B cell (primary cell): Measurements from ENCODE around the gene PACSIN2.

Experiments
- CTCF ChIP-seq: fragments of 200-600 bp; IDR thresholded peaks from one replicate; pipeline ENCODE4 v1.8.0; 2022; ENCODE audit warnings: antibody characterized with exemption, mild to moderate bottlenecking
- EZH2 ChIP-seq: IDR thresholded peaks from 2 replicates; pipeline ENCODE4 v1.6.1; 2012; ENCODE audit warnings: borderline replicate concordance, low read depth, mild to moderate bottlenecking, moderate library complexity, low read length; ENCODE audit not compliant: insufficient read depth, poor library complexity, severe bottlenecking

GRCh38 chr22:43031617-43032016 lies 16.7 kb upstream of the PACSIN2 start:
- no peak for TF ChIP-seq CTCF
- no peak for TF ChIP-seq EZH2
